Caco-2 (cell line): ENCODE data around the gene SEMA4D. TPM values are rescaled to one million over a fixed set of nuclear protein-coding genes. Genes with fewer than 3 reads are reported as not detected.

Source experiments
- BruUV-seq: library from RNA; stranded (reverse); fragments of 400-500 nt; replicated peaks from 2 replicates; lab custom pipeline; 2021; lab: Mats Ljungman, UMichigan
- CTCF ChIA-PET: fragments of 300-600 bp; sonication (Branson Sonifier 250); formaldehyde crosslinking; loops from one replicate; lab custom pipeline; 2022; ENCODE audit warnings: antibody characterized with exemption; lab: Charles Lee
- POLR2A ChIA-PET: fragments of 300-600 bp; sonication (Branson Sonifier 250); formaldehyde crosslinking; loops from one replicate; lab custom pipeline; 2022; ENCODE audit warnings: antibody characterized with exemption; lab: Charles Lee
- DNase-seq, 2 experiments: peaks; one replicate each; pipeline versions ENCODE4 v3.0.0 to v3.0.0-alpha.2; 2020 to 2022
- H3K27me3 ChIP-seq: replicated peaks from 2 replicates; pipeline ENCODE4 v1.6.0; 2011; ENCODE audit warnings: low read length; ENCODE audit not compliant: control insufficient read depth, insufficient read depth
- H3K36me3 ChIP-seq: 2 replicates; pipeline ENCODE4 v1.5.1; 2011; ENCODE audit warnings: low read length; ENCODE audit not compliant: control insufficient read depth, insufficient read depth
- H3K4me1 ChIP-seq: fragments of 250-450 bp; sonication (Bioruptor Pico); 2 replicates; pipeline ENCODE4 v1.5.1; 2020; ENCODE audit warnings: mild to moderate bottlenecking
- H3K4me3 ChIP-seq: 2 replicates; pipeline ENCODE4 v1.5.1; 2011; ENCODE audit warnings: low read depth, mild to moderate bottlenecking, control low read depth, low read length
- H3K9me3 ChIP-seq: fragments of 250-450 bp; sonication (Bioruptor Pico); 2 replicates; pipeline ENCODE4 v1.5.1; 2020; ENCODE audit warnings: mild to moderate bottlenecking, moderate library complexity
- H3K27ac Mint-ChIP-seq: one replicate; pipeline ENCODE4 v1.8.0; 2022; ENCODE audit warnings: mixed read lengths; ENCODE audit not compliant: unreplicated experiment
- H3K27me3 Mint-ChIP-seq: one replicate; pipeline ENCODE4 v1.8.0; 2022; ENCODE audit warnings: mixed read lengths; ENCODE audit not compliant: insufficient read depth, unreplicated experiment
- H3K36me3 Mint-ChIP-seq: one replicate; pipeline ENCODE4 v1.8.0; 2022; ENCODE audit warnings: mild to moderate bottlenecking, mixed read lengths; ENCODE audit not compliant: insufficient read depth, unreplicated experiment
- H3K4me1 Mint-ChIP-seq: one replicate; pipeline ENCODE4 v1.8.0; 2022; ENCODE audit warnings: low read depth, mixed read lengths; ENCODE audit not compliant: unreplicated experiment
- H3K4me3 Mint-ChIP-seq: one replicate; pipeline ENCODE4 v1.8.0; 2022; ENCODE audit warnings: mild to moderate bottlenecking, moderate library complexity, mixed read lengths; ENCODE audit not compliant: unreplicated experiment
- H3K9me3 Mint-ChIP-seq: one replicate; pipeline ENCODE4 v1.8.0; 2022; ENCODE audit warnings: mixed read lengths; ENCODE audit not compliant: unreplicated experiment
- intact Hi-C: fragments of 100-400 bp; cut with micrococcal nuclease; formaldehyde crosslinking; loops from one replicate; pipeline ENCODE4 v1.10.0; 2022; ENCODE audit not compliant: unreplicated experiment
- total RNA-seq: library from RNA; stranded (reverse); gene quantifications from 2 replicates; pipeline ENCODE4 v1.2.3, GENCODE V29; 2022
- TF ChIP-seq, protein P1 (sequence below), 2 experiments: fragments of 200-600 bp in 1 of 2; IDR thresholded peaks; 1 replicate in 1 of 2; 2 replicates in 1 of 2; pipeline versions ENCODE4 v1.5.1 to v1.8.0; 2011 to 2022; ENCODE audit warnings: antibody characterized with exemption in 1 of 2, control low read depth in 1 of 2, inconsistent platforms in 1 of 2, low read depth in 1 of 2, low read length in 1 of 2, mild to moderate bottlenecking in 1 of 2, moderate library complexity in 1 of 2; ENCODE audit not compliant: insufficient read depth in 1 of 2, severe bottlenecking in 1 of 2, unreplicated experiment in 1 of 2

SEMA4D gene
- total RNA-seq, 1 experiment from 2014 or later, result 17.1 TPM

DNA sequence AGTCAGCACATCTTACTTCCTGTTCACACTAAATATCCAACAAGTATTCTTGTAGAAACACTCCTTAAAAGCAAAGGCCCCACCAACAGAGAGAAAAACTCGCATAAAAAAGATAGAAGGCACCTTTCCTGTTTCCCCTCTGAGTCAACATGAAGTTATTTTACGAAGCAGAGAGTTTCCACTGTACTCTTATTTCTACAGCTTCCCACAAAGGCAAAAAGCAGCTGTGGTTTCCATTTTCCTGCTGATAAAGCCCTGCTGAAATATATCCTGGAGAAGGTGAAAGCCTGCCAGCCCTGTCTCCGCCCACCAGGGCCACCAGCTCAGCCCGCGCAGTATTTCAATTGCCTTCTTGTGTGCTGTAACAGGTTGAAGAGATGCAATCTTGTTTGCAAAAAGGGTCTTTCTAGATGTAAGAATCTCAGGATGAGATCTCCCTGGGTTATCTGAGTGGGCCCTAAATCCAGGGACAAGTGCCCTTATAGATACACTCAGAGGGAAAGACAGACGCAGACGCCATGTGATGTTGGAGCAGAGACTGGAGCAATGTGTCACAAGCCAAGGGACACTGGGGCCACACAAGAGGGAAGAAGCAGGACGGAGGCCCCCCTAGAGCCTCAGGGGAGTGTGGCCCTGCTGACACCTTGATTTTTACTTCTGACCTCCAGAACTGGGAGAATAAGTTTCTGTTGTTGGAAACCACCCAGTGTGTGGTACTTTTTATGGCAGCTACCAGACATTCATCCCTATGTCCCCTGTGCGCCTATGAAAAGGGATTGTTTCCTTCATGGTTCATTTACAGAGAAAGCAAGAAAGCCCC lies 19.9 kb downstream of the SEMA4D start:
- Histone ChIP-seq H3K4me1 (no peaks in the 10 kb centered on the region), H3K27me3 (no peaks in the 10 kb centered on the region), H3K4me3 (no peak overlapping the region), H3K9me3 (no peaks in the 10 kb centered on the region), H3K36me3 (no peaks in the 10 kb centered on the region; the same call in 1 of the 2 replicates)
- TF ChIP-seq, protein P1, sequence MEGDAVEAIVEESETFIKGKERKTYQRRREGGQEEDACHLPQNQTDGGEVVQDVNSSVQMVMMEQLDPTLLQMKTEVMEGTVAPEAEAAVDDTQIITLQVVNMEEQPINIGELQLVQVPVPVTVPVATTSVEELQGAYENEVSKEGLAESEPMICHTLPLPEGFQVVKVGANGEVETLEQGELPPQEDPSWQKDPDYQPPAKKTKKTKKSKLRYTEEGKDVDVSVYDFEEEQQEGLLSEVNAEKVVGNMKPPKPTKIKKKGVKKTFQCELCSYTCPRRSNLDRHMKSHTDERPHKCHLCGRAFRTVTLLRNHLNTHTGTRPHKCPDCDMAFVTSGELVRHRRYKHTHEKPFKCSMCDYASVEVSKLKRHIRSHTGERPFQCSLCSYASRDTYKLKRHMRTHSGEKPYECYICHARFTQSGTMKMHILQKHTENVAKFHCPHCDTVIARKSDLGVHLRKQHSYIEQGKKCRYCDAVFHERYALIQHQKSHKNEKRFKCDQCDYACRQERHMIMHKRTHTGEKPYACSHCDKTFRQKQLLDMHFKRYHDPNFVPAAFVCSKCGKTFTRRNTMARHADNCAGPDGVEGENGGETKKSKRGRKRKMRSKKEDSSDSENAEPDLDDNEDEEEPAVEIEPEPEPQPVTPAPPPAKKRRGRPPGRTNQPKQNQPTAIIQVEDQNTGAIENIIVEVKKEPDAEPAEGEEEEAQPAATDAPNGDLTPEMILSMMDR (IDR thresholded peaks at IDR 0.05; ENCODE audit: insufficient read depth in 1 of 2, low read depth in 1 of 2, low read length in 1 of 2, severe bottlenecking in 1 of 2, unreplicated experiment in 1 of 2), result no peak
- CTCF ChIA-PET, result no interaction called here
- POLR2A ChIA-PET, result no interaction called here
- no peak overlapping the region for H3K4me3 Mint-ChIP-seq
- no peak for DNase-seq
- no peaks in the 10 kb centered on the region for H3K27me3 Mint-ChIP-seq
- H3K9me3 Mint-ChIP-seq, result no peaks in the 10 kb centered on the region
- no peaks in the 10 kb centered on the region for H3K4me1 Mint-ChIP-seq
- H3K27ac Mint-ChIP-seq, result no peak overlapping the region
- H3K36me3 Mint-ChIP-seq, result no peaks in the 10 kb centered on the region
- intact Hi-C loops, result no loop called here
- no TSS peak for BruUV-seq

DNA sequence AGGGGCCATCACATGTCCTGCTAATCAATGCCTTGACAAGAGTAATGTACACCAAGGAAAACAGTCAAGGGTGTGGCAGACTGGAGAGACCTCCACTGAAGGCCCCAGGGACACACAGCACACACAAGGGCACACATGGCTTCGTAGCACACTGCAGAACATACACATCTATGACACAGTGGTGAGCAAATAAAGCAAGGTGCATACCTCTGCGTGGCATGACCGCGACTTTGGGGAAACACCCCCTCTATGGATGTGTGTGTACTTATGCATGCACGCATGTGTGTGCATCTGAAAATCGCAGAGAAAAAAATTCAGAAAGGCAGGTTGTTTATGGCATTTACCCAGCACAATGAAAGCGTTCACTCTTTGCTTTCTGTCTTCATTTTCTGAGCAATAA lies 20.5 kb downstream of the SEMA4D start:
- Mint-ChIP-seq H3K27ac (no peak overlapping the region), H3K27me3 (no peaks in the 10 kb centered on the region)

DNA sequence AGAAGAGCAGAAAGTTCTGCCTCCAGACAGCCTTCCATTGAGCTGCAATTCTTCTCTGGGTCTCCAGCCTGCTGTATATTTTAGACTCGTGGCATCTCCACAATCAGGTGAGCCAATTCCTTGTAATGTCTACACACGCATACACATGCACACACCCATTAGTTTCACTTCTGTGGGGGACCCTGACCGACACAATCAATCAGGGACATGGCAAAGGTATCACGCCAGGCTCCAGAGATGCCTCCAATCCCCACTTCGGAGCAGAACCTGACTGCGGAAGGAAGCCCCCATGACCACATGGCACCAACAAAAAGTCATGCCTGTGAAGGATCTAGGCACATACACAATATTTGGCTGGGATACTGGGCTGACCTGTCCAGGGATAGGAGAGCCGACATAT lies 21.4 kb downstream of the SEMA4D start:
- no peaks in the 10 kb centered on the region for H3K9me3 ChIP-seq
- H3K27me3 ChIP-seq, result no peaks in the 10 kb centered on the region
- TF ChIP-seq, protein P1 (IDR thresholded peaks at IDR 0.05; ENCODE audit: insufficient read depth in 1 of 2, low read depth in 1 of 2, low read length in 1 of 2, severe bottlenecking in 1 of 2, unreplicated experiment in 1 of 2), result no peak
- H3K36me3 ChIP-seq, result no peaks in the 10 kb centered on the region; the same call in 1 of the 2 replicates
- H3K27ac Mint-ChIP-seq, result no peak overlapping the region
- no peaks in the 10 kb centered on the region for H3K36me3 Mint-ChIP-seq
- no peaks in the 10 kb centered on the region for H3K27me3 Mint-ChIP-seq
- no peak overlapping the region for H3K4me3 Mint-ChIP-seq
- no peaks in the 10 kb centered on the region for H3K9me3 Mint-ChIP-seq
- H3K4me1 Mint-ChIP-seq, result no peaks in the 10 kb centered on the region
- intact Hi-C loops, result no loop called here
- no peaks in the 10 kb centered on the region for H3K4me1 ChIP-seq
- BruUV-seq, result no TSS peak
- DNase-seq, result no peak
- H3K4me3 ChIP-seq, result no peak overlapping the region
- POLR2A ChIA-PET, result no interaction called here
- CTCF ChIA-PET, result no interaction called here

More for the DNA sequence above, 20.5 kb downstream of the SEMA4D start:
- POLR2A ChIA-PET, result no interaction called here
- H3K36me3 ChIP-seq, result no peaks in the 10 kb centered on the region; the same call in 1 of the 2 replicates
- TF ChIP-seq, protein P1 (IDR thresholded peaks at IDR 0.05; ENCODE audit: insufficient read depth in 1 of 2, low read depth in 1 of 2, low read length in 1 of 2, severe bottlenecking in 1 of 2, unreplicated experiment in 1 of 2), result no peak
- Mint-ChIP-seq H3K9me3 (no peaks in the 10 kb centered on the region), H3K4me1 (no peaks in the 10 kb centered on the region), H3K36me3 (no peaks in the 10 kb centered on the region), H3K4me3 (no peak overlapping the region)
- intact Hi-C loops, result no loop called here
- no peak overlapping the region for H3K4me3 ChIP-seq
- no peaks in the 10 kb centered on the region for H3K4me1 ChIP-seq
- H3K27me3 ChIP-seq, result no peaks in the 10 kb centered on the region
- no peaks in the 10 kb centered on the region for H3K9me3 ChIP-seq
- CTCF ChIA-PET, result no interaction called here
- no TSS peak for BruUV-seq
- DNase-seq, result no peak
